Retinal pigment epithelial cell (primary cell): ENCODE data around the gene ZXDA.

ENCODE experiments used
- DNase-seq: peaks from one replicate; pipeline ENCODE4 v3.0.0-alpha.2; 2010; ENCODE audit warnings: low read depth
- H3K4me3 ChIP-seq: 2 replicates; pipeline ENCODE4 v1.5.1; 2011; ENCODE audit warnings: mild to moderate bottlenecking, low read length, control low read depth, moderate library complexity
- TF ChIP-seq, protein P1 (sequence below): conservative IDR thresholded peaks from 2 replicates; pipeline ENCODE4 v1.5.1; 2011; ENCODE audit warnings: low read depth, low read length, control low read depth, inconsistent platforms

ZXDA gene

DNA sequence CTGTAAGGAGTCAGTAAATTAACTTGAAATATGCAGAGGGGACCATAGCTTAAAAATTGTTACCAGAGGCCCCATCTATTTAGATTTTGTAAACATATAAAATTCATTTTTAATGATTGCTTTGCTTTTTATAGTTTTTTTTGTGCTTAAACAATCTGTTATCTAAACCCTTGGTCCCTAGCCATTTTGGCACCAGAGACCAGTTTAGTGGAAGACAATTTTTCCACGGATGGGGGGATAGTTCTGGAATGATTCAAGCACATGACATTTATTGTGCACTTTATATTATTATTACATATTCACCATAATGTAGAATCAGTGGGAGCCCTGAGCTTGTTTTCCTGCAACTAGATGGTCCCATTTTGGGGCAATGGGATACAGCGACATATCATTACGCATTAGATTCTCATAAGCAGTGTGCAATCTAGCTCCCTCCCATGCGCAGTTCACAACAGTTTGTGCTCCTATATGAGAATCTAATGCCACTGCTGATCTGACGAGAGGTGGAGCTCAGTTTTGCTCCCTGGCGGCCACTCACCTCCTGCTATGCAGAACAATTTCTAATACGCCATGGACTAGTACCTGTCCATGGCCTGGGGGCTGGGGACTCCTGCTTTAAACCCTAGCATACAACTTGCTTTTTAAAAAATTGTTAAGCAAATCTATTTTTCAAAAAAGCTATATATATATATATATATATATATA is 5.9 kb downstream of the ZXDA start:
- DNase-seq = no peak
- no peak overlapping the region for H3K4me3 ChIP-seq
- TF ChIP-seq, protein P1, sequence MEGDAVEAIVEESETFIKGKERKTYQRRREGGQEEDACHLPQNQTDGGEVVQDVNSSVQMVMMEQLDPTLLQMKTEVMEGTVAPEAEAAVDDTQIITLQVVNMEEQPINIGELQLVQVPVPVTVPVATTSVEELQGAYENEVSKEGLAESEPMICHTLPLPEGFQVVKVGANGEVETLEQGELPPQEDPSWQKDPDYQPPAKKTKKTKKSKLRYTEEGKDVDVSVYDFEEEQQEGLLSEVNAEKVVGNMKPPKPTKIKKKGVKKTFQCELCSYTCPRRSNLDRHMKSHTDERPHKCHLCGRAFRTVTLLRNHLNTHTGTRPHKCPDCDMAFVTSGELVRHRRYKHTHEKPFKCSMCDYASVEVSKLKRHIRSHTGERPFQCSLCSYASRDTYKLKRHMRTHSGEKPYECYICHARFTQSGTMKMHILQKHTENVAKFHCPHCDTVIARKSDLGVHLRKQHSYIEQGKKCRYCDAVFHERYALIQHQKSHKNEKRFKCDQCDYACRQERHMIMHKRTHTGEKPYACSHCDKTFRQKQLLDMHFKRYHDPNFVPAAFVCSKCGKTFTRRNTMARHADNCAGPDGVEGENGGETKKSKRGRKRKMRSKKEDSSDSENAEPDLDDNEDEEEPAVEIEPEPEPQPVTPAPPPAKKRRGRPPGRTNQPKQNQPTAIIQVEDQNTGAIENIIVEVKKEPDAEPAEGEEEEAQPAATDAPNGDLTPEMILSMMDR = no peak

DNA sequence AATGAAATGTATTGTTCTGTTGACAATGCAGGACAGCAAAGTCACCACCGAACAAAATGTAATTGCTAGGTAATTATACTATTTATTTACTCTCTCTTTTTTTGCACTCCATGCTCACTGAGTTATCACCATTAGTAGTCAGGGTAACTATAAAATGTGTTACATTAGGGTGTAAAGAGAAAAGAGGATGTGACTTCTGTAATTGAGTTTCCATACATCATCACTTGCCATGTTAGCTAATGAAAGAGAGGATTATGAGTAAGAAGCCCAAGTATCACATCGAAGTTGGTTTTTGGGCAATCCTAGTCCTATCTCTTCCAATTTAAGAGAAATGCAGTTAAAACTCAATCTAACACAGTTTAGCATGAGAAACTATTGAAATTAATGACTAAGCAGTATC is 7.6 kb downstream of the ZXDA start:
- no peak overlapping the region for H3K4me3 ChIP-seq
- DNase-seq = no peak
- TF ChIP-seq, protein P1 = no peak

DNA sequence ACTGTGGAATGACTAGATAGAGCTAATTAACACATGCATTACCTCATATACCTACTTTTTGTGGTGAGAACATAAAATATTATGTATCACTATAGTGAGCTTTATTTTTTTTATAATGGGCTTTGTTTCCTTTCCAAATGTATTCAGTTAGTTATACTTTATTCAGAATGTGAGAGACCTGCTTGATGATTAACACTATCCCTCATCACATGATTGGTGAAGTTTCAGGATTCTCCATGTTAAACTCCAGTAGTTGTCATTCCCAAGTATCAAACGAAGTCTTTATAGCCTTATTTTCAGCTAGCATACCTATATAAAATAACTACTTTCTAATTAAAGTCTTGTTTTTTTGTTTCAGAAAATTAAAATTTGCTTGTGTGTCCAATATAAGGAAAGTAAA is 8.8 kb downstream of the ZXDA start:
- TF ChIP-seq, protein P1 = no peak
- no peak for DNase-seq
- H3K4me3 ChIP-seq = no peak overlapping the region

DNA sequence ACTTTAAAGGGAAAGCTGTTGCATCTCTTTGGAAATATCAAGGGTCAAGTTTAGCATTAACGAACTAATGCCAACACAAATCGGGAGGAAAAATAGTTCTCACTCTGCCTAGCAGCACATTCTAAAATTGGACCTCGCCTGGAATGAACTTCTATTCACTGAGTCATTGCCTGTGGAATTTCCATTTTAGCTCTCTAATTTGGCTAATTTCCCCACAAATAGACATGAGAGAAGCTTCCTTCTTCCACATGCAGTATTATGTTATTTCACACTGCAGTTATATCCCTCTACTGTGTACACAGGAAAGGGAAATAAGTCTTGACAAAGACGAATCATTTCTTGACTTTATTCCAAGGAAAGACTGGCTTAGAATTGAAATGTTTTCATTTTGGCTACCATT is 9.3 kb downstream of the ZXDA start:
- TF ChIP-seq, protein P1 = no peak
- no peak for DNase-seq

DNA sequence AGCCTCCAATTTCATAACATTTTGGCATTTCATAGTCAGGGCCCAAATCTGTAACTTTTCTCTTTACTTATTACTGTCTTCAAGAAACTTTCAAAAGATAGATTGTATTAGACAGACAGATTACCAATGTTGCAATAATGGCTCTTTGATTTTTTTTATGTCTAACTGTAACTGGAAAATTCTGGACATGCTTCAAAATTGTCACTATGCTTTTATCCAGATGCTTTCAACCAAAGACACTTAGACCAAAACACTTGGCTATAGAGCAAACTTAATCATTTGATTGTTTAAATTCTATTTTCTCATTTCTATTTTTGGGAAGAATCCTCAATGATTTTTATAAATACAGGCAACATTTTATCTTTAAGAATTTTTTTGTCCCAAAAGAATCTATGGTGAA is 10.4 kb downstream of the ZXDA start:
- TF ChIP-seq, protein P1 = no peak
- H3K4me3 ChIP-seq = no peak overlapping the region
- DNase-seq = no peak

More for the DNA sequence above, 9.3 kb downstream of the ZXDA start:
- no peak overlapping the region for H3K4me3 ChIP-seq

DNA sequence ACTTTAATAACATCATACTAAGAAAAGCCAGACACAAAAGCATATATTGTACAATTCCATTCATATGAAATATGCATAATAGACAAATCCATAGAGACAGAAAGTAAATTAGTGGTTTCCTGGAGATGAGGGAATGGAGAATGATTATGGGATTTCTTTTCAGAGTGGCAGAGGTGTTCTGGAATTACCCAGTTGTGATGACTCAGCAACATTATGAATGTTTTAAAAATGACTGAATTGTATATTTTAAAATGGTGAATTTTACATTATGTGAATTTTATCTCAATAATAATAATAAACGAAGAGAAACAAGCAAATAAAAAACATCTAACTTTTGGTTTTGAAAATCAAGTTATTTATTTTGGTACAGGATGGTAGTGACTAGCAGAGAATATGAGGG is 11.2 kb downstream of the ZXDA start:
- H3K4me3 ChIP-seq = no peak overlapping the region
- no peak for DNase-seq
- TF ChIP-seq, protein P1 = no peak

DNA sequence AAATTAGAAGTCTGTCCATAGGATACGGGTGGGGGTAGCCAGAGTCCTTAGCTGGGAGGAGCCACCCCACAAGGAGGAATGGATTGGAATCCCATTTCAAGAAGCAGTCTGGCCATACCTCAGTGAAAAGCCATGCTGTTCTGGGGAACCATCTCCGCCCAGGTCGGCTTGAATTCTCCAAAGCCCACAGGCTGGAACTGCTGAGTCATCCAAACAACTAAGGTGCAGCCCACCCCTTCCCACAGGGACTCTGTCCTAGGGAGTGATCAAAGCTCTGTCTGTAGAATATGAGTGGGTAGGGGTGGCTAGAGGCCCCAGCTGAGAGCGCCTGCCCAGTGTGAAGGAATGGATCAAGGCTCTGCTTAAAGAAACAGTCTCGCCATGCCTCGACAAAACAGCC is 38.8 kb downstream of the ZXDA start:
- no peak overlapping the region for H3K4me3 ChIP-seq
- no peak for DNase-seq
- TF ChIP-seq, protein P1 = no peak
